H1 (cell line): ENCODE measurements around the gene ROBO4. TPM values are rescaled to one million over a fixed set of nuclear protein-coding genes. Genes with fewer than 3 reads are reported as not detected.

Source experiments
- ASH2L ChIP-seq: fragments of 200-600, 300-600 bp; sonication (generic); IDR thresholded peaks from one replicate; pipeline ENCODE4 v1.7.1; 2017; ENCODE audit warnings: low read length
- CBX5 ChIP-seq: fragments of 300-800, 300-1000 bp; sonication (generic); IDR thresholded peaks from 2 replicates; pipeline ENCODE4 v1.7.1; 2016; ENCODE audit warnings: antibody characterized with exemption, low read length, low read depth
- CBX8 ChIP-seq: fragments of 300-800, 300-1000 bp; sonication (generic); IDR thresholded peaks from 2 replicates; pipeline ENCODE4 v1.7.1; 2016; ENCODE audit warnings: low read depth, low read length, borderline replicate concordance
- CTBP2 ChIP-seq: IDR thresholded peaks from 2 replicates; pipeline ENCODE4 v1.7.0; 2011; ENCODE audit warnings: borderline replicate concordance, mild to moderate bottlenecking, moderate library complexity, mixed read lengths, low read length; ENCODE audit not compliant: insufficient read depth, insufficient read length
- EP300 ChIP-seq, 2 experiments: IDR thresholded peaks; 1 replicate in 1 of 2; 2 replicates in 1 of 2; pipeline ENCODE4 v1.6.1; 2011 to 2012; ENCODE audit warnings: low read depth in 2 of 2, low read length in 2 of 2, mild to moderate bottlenecking in 2 of 2, borderline replicate concordance in 1 of 2, inconsistent platforms in 1 of 2, moderate library complexity in 1 of 2
- FOSL1 ChIP-seq: IDR thresholded peaks from 2 replicates; pipeline ENCODE4 v1.6.1; 2011; ENCODE audit warnings: mild to moderate bottlenecking, low read depth, low read length, moderate library complexity; ENCODE audit not compliant: insufficient read depth
- HDAC6 ChIP-seq: IDR thresholded peaks from one replicate; pipeline ENCODE4 v1.7.1; 2012; ENCODE audit warnings: low read depth, mild to moderate bottlenecking, inconsistent platforms, low read length, moderate library complexity
- KDM1A ChIP-seq: fragments of 200-600, 300-600 bp; sonication (generic); IDR thresholded peaks from 2 replicates; pipeline ENCODE4 v1.7.1; 2016; ENCODE audit warnings: mild to moderate bottlenecking, low read length, borderline replicate concordance
- KDM4A ChIP-seq: IDR thresholded peaks from one replicate; pipeline ENCODE4 v1.7.1; 2012; ENCODE audit warnings: low read depth, mild to moderate bottlenecking, moderate library complexity, low read length, inconsistent platforms; ENCODE audit not compliant: severe bottlenecking
- KDM5A ChIP-seq: fragments of 200-600 bp; IDR thresholded peaks from 2 replicates; pipeline ENCODE4 v1.7.1; 2012; ENCODE audit warnings: mild to moderate bottlenecking, low read length, inconsistent platforms, mixed read lengths
- NANOG ChIP-seq: IDR thresholded peaks from 2 replicates; pipeline ENCODE4 v1.6.1; 2011; ENCODE audit warnings: low read length, low read depth, mild to moderate bottlenecking, inconsistent platforms; ENCODE audit not compliant: insufficient read depth, poor library complexity, severe bottlenecking
- RFX5 ChIP-seq: IDR thresholded peaks from 2 replicates; pipeline ENCODE4 v1.6.1; 2011; ENCODE audit warnings: low read depth, low read length, improper control_type of control experiment, borderline replicate concordance
- RNF2 ChIP-seq: fragments of 200-900, 300-1000 bp; sonication (generic); IDR thresholded peaks from 2 replicates; pipeline ENCODE4 v1.7.1; 2016; ENCODE audit warnings: borderline replicate concordance, low read depth, mild to moderate bottlenecking, antibody characterized with exemption, low read length; ENCODE audit not compliant: poor library complexity, severe bottlenecking; ENCODE audit errors: missing control alignments
- SIX5 ChIP-seq: IDR thresholded peaks from 2 replicates; pipeline ENCODE4 v1.6.1; 2011; ENCODE audit warnings: mild to moderate bottlenecking, low read depth, low read length
- SP1 ChIP-seq: IDR thresholded peaks from 2 replicates; pipeline ENCODE4 v1.6.1; 2011; ENCODE audit warnings: low read depth, low read length
- SP4 ChIP-seq: IDR thresholded peaks from 2 replicates; pipeline ENCODE4 v1.6.1; 2012; ENCODE audit warnings: low read length, inconsistent platforms
- SUZ12 ChIP-seq: fragments of 200-600 bp; sonication (generic); IDR thresholded peaks from 2 replicates; pipeline ENCODE4 v1.6.1; 2012; ENCODE audit warnings: mild to moderate bottlenecking, inconsistent platforms, low read length, moderate library complexity, mixed read lengths
- TCF12 ChIP-seq: IDR thresholded peaks from 2 replicates; pipeline ENCODE4 v1.6.1; 2011; ENCODE audit warnings: low read depth, mild to moderate bottlenecking, low read length
- TEAD4 ChIP-seq: IDR thresholded peaks from 2 replicates; pipeline ENCODE4 v1.6.1; 2012; ENCODE audit warnings: low read depth, low read length, inconsistent platforms, mixed read lengths
- ZNF274 ChIP-seq: IDR thresholded peaks from 2 replicates; pipeline ENCODE4 v1.7.0; 2012; ENCODE audit warnings: low read length, borderline replicate concordance; ENCODE audit errors: extremely low read depth
- polyA plus RNA-seq, 7 experiments: library from polyadenylated mRNA; depleted of rRNA in 3 of 7; stranded (reverse) in 5 of 7; unstranded in 2 of 7; fragments of >200 nt in 5 of 7; fragments of 200-250 nt in 2 of 7; gene quantifications; 1 replicate in 5 of 7; 2 replicates in 1 of 7; 4 replicates in 1 of 7; pipeline versions ENCODE4 v1.2.1 to v1.2.3, GENCODE V29; 2011 to 2013; ENCODE audit warnings: missing spikeins in 2 of 7, mixed read lengths in 2 of 7
- total RNA-seq: library from RNA; stranded (reverse); fragmentation: NEBNext Ultra II Directional; extraction: Animal tissue kit (Norgen Biotek cat#: 25700); gene quantifications from 2 replicates; pipeline ENCODE4 v1.2.1, GENCODE V29; 2021
- TF ChIP-seq, protein P1 (sequence below): IDR thresholded peaks from 2 replicates; pipeline ENCODE4 v1.6.1; 2012; ENCODE audit warnings: inconsistent platforms
- TF ChIP-seq, protein P2 (sequence below): IDR thresholded peaks from 2 replicates; pipeline ENCODE4 v1.6.1; 2011; ENCODE audit warnings: low read length, improper control_type of control experiment

Gene ROBO4
- total and polyA plus RNA-seq, 2 of the 8 experiments (the other 6 are each of a cell fraction or from before 2014, with no cell fraction given): 0.03 TPM; not detected in 1

DNA sequence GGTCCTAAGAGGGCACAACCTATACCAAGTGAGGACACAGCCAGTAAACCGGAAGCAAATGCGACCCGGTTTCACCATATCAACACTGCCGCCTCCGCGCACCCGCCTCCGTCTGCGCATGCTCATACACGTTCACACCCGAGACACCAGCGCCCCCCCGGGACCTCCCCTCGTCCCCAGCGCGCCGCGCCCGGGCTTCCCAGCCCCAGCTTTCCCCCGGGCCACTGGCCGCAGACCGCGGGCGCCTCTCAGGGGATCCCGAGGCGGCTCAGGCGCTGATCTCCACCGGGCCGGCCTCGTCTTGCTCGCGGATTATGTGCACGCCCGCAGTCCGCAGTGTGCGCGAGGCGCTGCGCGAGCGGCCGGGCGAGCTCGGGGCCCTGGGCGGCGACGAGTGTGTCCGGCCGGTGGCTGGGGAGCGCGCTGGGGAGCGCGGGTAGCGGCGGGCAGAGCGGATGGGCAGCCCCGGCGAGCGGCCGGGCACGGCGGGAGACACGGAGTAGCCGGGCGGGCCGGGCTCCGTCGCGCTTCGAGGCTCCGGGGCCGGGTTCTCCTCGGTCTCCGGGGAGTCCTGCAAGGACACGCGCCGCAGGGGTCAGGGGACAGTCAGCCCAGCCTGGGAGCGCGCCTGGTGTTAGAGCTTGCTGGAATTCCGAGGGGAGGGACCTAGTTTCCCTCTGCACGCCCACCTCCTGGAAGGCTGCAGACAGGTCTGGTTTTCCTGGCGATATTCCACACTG is 23.4 kb upstream of the ROBO4 start (continued):
- TF ChIP-seq CTBP2: no peak
- TF ChIP-seq, protein P1, sequence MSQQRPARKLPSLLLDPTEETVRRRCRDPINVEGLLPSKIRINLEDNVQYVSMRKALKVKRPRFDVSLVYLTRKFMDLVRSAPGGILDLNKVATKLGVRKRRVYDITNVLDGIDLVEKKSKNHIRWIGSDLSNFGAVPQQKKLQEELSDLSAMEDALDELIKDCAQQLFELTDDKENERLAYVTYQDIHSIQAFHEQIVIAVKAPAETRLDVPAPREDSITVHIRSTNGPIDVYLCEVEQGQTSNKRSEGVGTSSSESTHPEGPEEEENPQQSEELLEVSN: peak; percentile 94
- TF ChIP-seq KDM5A: no peak
- TF ChIP-seq CBX8: no peak
- no peak for TF ChIP-seq FOSL1
- TF ChIP-seq EP300 (IDR thresholded peaks at IDR 0.05; ENCODE audit: borderline replicate concordance in 1 of 2, low read depth in 2 of 2, low read length in 2 of 2): no peak
- no peak for TF ChIP-seq RNF2
- TF ChIP-seq SIX5: no peak
- peak; percentile 64; the same call in 1 of the 2 replicates for TF ChIP-seq TEAD4
- TF ChIP-seq, protein P2, sequence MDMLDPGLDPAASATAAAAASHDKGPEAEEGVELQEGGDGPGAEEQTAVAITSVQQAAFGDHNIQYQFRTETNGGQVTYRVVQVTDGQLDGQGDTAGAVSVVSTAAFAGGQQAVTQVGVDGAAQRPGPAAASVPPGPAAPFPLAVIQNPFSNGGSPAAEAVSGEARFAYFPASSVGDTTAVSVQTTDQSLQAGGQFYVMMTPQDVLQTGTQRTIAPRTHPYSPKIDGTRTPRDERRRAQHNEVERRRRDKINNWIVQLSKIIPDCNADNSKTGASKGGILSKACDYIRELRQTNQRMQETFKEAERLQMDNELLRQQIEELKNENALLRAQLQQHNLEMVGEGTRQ: 0 out of 2 replicates have a peak, but pooled peaks have one; percentile 18
- peak; percentile 43 for TF ChIP-seq ASH2L
- TF ChIP-seq SP4: no peak
- no peak for TF ChIP-seq SP1
- TF ChIP-seq ZNF274: no peak
- no peak for TF ChIP-seq CBX5
- TF ChIP-seq SUZ12: peak; percentile 78
- peak; percentile 94 for TF ChIP-seq KDM4A
- TF ChIP-seq HDAC6: no peak
- TF ChIP-seq TCF12: no peak
- TF ChIP-seq RFX5: no peak
- TF ChIP-seq NANOG: no peak
- TF ChIP-seq KDM1A: no peak; the same call in 1 of the 2 replicates
